Keratinocyte (primary cell): Measurements from ENCODE around the gene BAHCC1. TPM values are rescaled to one million over a fixed set of nuclear protein-coding genes. Genes with fewer than 3 reads are reported as not detected.

Source experiments
- DNase-seq: peaks from one replicate; pipeline ENCODE4 v3.0.0-alpha.2; 2011; ENCODE audit warnings: low read depth, missing footprints, low spot score
- FAIRE-seq: peaks from 2 replicates; lab custom pipeline; 2011; peaks lifted over from hg19 to GRCh38; lab: Jason Lieb, UNC
- H2AFZ ChIP-seq: 2 replicates; pipeline ENCODE4 v1.6.0; 2012; ENCODE audit warnings: low read length, control low read depth, inconsistent platforms; ENCODE audit not compliant: control insufficient read depth
- H3K27ac ChIP-seq: 2 replicates; pipeline ENCODE4 v1.5.1; 2011; ENCODE audit warnings: low read length; ENCODE audit not compliant: control insufficient read depth, insufficient read depth
- H3K27me3 ChIP-seq: 3 replicates; pipeline ENCODE4 v1.6.0; 2011; ENCODE audit warnings: low read length; ENCODE audit not compliant: control insufficient read depth, insufficient read depth; ENCODE audit errors: extremely low read depth
- H3K36me3 ChIP-seq, 2 experiments: 2 replicates in 1 of 2; 3 replicates in 1 of 2; pipeline ENCODE4 v1.5.1; 2011; ENCODE audit warnings: low read length in 2 of 2, mild to moderate bottlenecking in 1 of 2; ENCODE audit not compliant: control insufficient read depth in 2 of 2, insufficient read depth in 2 of 2; ENCODE audit errors: extremely low read depth in 1 of 2
- H3K4me1 ChIP-seq: 3 replicates; pipeline ENCODE4 v1.5.1; 2011; ENCODE audit warnings: low read length; ENCODE audit not compliant: control insufficient read depth, insufficient read depth; ENCODE audit errors: extremely low read depth
- H3K4me2 ChIP-seq: 3 replicates; pipeline ENCODE4 v1.6.0; 2011; ENCODE audit warnings: low read depth, low read length; ENCODE audit not compliant: control insufficient read depth, insufficient read depth; ENCODE audit errors: extremely low read depth
- H3K4me3 ChIP-seq, 3 experiments: fragments of 200-600 bp in 1 of 3; sonication (generic) in 1 of 3; 2 replicates in 2 of 3; 3 replicates in 1 of 3; pipeline ENCODE4 v1.5.1; 2011 to 2016; ENCODE audit warnings: low read length in 3 of 3, mild to moderate bottlenecking in 3 of 3, control low read depth in 2 of 3, inconsistent platforms in 1 of 3, low read depth in 1 of 3, mixed read lengths in 1 of 3, mixed run types in 1 of 3, moderate library complexity in 1 of 3; ENCODE audit not compliant: control insufficient read depth in 2 of 3, insufficient read depth in 2 of 3; ENCODE audit errors: extremely low read depth in 1 of 3
- H3K79me2 ChIP-seq: 2 replicates; pipeline ENCODE4 v1.6.0; 2012; ENCODE audit warnings: low read length; ENCODE audit not compliant: control insufficient read depth, insufficient read depth
- H3K9ac ChIP-seq: 3 replicates; pipeline ENCODE4 v1.6.0; 2011; ENCODE audit warnings: low read length; ENCODE audit not compliant: control insufficient read depth, insufficient read depth; ENCODE audit errors: extremely low read depth
- H3K9me1 ChIP-seq: 3 replicates; pipeline ENCODE4 v1.6.0; 2011; ENCODE audit warnings: low read length; ENCODE audit not compliant: control insufficient read depth, insufficient read depth; ENCODE audit errors: extremely low read depth
- H3K9me3 ChIP-seq: 2 replicates; pipeline ENCODE4 v1.5.1; 2012; ENCODE audit warnings: low read depth, low read length; ENCODE audit not compliant: control insufficient read depth
- H4K20me1 ChIP-seq: 3 replicates; pipeline ENCODE4 v1.6.0; 2011; ENCODE audit warnings: low read length; ENCODE audit not compliant: control insufficient read depth, insufficient read depth; ENCODE audit errors: extremely low read depth
- EZH2 ChIP-seq: IDR thresholded peaks from one replicate; pipeline ENCODE4 v1.6.1; 2012; ENCODE audit warnings: inconsistent platforms, mild to moderate bottlenecking, low read length, moderate library complexity
- dilution Hi-C: fragments of 300-500 bp; cut with MboI; formaldehyde crosslinking; loops from one replicate; pipeline ENCODE4 v1.7.0; 2020; ENCODE audit warnings: low sequenced_read_pairs; ENCODE audit not compliant: extremely low pct_ligation_motif_present
- polyA plus RNA-seq, 5 experiments: library from polyadenylated mRNA; depleted of rRNA in 3 of 5; stranded (reverse) in 3 of 5; stranded (forward) in 1 of 5; unstranded in 1 of 5; fragments of >200 nt; gene quantifications; 1 replicate in 1 of 5; 2 replicates in 3 of 5; 3 replicates in 1 of 5; pipeline versions ENCODE4 v1.2.1 to v1.2.3, GENCODE V29; 2011 to 2012; ENCODE audit warnings: missing spikeins in 2 of 5, low read depth in 1 of 5, low replicate concordance in 1 of 5
- TF ChIP-seq, protein P1 (sequence below), 3 experiments: IDR thresholded peaks in 1 of 3; conservative IDR thresholded peaks in 1 of 3; optimal IDR thresholded peaks in 1 of 3; 2 replicates in 2 of 3; 3 replicates in 1 of 3; pipeline versions ENCODE3 to v1.5.1; 2011; ENCODE audit warnings: low read length in 3 of 3, mild to moderate bottlenecking in 3 of 3, moderate library complexity in 2 of 3, control low read depth in 1 of 3, inconsistent platforms in 1 of 3; ENCODE audit not compliant: insufficient read depth in 2 of 3; ENCODE audit errors: extremely low read depth in 1 of 3

Gene BAHCC1
- polyA plus RNA-seq, 1 donor (not counting 4 experiments of a cell fraction or from before 2014, with no cell fraction given) = 0.52 TPM

DNA sequence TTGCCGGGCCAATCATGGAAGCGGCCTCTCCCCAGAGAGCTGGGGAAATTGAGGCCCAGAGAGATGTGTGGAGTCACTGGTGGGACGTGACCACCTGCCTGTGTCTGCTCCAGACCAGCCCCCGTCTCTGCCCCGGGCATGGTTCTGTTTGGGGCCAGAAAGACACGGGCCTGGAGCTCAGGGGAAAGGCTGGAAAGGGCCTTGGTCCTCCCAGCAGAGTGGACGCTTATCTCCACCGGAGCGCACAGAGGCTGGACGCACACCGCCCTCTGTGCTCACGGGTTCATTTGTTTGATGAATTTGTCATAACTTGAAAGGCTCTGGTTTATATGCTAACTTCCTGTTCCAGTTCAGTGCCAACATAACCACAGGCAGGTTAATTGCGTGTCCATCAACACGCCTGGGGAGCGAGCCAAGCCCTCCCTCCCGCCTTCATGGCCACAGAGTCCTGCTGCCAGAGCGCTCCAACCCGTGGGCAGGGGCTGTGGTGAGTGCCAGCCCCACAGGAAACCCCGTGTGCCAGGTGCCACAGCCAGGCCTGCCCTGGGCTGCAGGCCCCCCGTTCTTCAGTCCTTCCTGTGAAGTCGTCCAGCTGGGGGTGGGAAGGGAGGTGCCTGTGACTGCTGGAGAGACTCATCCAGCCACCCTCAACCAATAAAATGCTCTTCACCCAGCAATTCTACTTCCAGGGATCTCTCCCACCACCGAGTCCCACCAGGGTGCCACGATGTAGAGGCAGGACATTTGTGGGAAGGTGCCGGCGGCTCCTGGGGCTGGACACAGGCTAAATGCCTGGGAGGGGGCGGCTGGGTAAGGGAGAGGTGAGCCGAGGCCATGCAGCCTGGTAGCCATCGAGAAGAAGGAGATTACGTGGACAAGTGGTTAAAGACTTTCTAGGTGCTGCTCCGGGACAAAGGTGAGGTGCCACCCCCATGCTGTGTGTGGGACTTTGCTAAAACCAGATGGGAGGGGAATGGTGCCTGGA is 29.4 kb upstream of the BAHCC1 start:
- peak overlapping the region; percentile 66 for H3K9ac ChIP-seq
- no peaks in the 10 kb centered on the region for H3K79me2 ChIP-seq
- peaks cover 33% of the 10 kb centered on the region for H3K4me1 ChIP-seq
- no peaks in the 10 kb centered on the region for H4K20me1 ChIP-seq
- H3K4me3 ChIP-seq = peak overlapping the region; percentile 23 to 51 (median 31)
- H3K27me3 ChIP-seq = peaks cover 5% of the 10 kb centered on the region
- peak overlapping the region; percentile 70 for H3K27ac ChIP-seq
- peak; percentile 55 for DNase-seq
- peak overlapping the region; percentile 67 for H2AFZ ChIP-seq
- FAIRE-seq = peak; percentile 96
- H3K4me2 ChIP-seq = peak overlapping the region; percentile 92
- no peaks in the 10 kb centered on the region for H3K9me3 ChIP-seq
- H3K9me1 ChIP-seq = no peaks in the 10 kb centered on the region
- TF ChIP-seq EZH2 = no peak
- TF ChIP-seq, protein P1, sequence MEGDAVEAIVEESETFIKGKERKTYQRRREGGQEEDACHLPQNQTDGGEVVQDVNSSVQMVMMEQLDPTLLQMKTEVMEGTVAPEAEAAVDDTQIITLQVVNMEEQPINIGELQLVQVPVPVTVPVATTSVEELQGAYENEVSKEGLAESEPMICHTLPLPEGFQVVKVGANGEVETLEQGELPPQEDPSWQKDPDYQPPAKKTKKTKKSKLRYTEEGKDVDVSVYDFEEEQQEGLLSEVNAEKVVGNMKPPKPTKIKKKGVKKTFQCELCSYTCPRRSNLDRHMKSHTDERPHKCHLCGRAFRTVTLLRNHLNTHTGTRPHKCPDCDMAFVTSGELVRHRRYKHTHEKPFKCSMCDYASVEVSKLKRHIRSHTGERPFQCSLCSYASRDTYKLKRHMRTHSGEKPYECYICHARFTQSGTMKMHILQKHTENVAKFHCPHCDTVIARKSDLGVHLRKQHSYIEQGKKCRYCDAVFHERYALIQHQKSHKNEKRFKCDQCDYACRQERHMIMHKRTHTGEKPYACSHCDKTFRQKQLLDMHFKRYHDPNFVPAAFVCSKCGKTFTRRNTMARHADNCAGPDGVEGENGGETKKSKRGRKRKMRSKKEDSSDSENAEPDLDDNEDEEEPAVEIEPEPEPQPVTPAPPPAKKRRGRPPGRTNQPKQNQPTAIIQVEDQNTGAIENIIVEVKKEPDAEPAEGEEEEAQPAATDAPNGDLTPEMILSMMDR (optimal IDR thresholded peaks at IDR 0.05 in 1 of 3, IDR thresholded peaks at IDR 0.05 in 1 of 3, conservative IDR thresholded peaks at IDR 0.05 in 1 of 3; ENCODE audit: extremely low read depth in 1 of 3, insufficient read depth in 2 of 3, low read length in 3 of 3) = no peak
- no peaks in the 10 kb centered on the region for H3K36me3 ChIP-seq
- dilution Hi-C loops = no loop called here

DNA sequence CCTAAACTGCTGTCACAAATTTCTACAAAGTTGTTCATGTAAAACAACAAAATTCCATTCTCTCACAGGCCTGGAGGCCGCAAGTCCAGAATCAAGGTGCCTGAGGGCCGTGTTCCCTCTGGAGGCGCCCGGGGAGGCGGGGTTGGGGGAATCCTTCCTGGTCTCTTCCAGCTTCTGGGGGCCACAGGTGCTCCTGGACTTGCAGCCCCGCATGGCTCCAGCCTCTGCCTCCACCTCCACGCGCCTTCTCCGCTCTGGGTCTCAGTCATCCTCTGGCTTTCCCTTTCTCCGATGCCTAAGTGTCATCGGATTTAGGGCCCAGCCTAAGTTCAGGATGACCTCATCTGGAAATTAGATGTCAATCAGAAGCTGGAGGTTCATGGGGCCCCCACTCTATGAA is 28.6 kb upstream of the BAHCC1 start:
- H3K36me3 ChIP-seq = no peaks in the 10 kb centered on the region
- no peak overlapping the region for H3K4me2 ChIP-seq
- peaks cover 33% of the 10 kb centered on the region for H3K4me1 ChIP-seq
- H3K9ac ChIP-seq = no peak overlapping the region
- no peak overlapping the region for H3K4me3 ChIP-seq
- no peaks in the 10 kb centered on the region for H4K20me1 ChIP-seq
- dilution Hi-C loops = no loop called here
- DNase-seq = no peak
- H3K27me3 ChIP-seq = peaks cover 5% of the 10 kb centered on the region
- TF ChIP-seq, protein P1 (optimal IDR thresholded peaks at IDR 0.05 in 1 of 3, IDR thresholded peaks at IDR 0.05 in 1 of 3, conservative IDR thresholded peaks at IDR 0.05 in 1 of 3; ENCODE audit: extremely low read depth in 1 of 3, insufficient read depth in 2 of 3, low read length in 3 of 3) = no peak
- TF ChIP-seq EZH2 = no peak
- H3K9me3 ChIP-seq = no peaks in the 10 kb centered on the region
- H3K27ac ChIP-seq = no peak overlapping the region
- no peak overlapping the region for H2AFZ ChIP-seq
- FAIRE-seq = no peak
- no peaks in the 10 kb centered on the region for H3K79me2 ChIP-seq
- H3K9me1 ChIP-seq = no peaks in the 10 kb centered on the region
